ENCODE data around the gene SLC39A11.

DNA sequence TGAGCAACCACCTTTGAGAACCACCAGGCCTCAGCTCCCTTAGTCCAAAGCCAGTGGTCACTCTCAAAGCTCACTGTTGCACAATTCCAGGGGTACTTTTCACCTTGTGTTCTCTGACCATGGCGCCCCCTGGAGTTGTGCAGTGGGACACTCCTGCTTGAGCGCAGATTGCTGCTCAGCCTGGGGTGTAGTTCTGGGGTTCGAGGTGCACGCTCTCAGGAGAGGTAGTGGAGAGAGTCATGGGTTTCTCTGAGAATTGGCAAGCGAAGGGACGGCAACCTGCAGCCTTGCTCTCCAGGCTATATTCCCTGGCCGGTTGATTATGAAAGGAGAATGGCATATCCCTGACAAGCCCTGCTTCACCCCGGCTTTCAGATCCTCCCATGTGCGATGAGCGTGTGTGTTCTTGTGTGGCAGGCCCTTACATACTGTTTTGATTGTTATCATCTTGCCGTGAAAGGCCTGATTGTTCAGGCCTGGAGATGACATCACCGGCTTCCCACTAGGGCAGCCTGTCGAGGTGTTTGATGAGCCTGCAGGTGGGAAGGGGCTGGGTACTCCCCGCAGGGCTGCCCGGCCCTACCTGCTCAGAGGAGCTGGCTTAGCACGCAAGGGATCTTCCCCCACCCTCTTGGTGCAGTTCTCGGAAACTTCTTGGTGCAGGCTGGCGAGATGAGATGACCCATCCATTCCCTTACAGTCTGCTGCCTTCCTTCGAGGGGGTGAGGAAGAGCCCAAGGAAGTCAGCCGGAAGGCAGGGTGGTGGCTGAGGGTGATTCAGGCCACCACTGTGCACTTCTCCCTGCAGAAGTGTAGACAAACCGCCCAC, 431.2 kb downstream of the SLC39A11 start:
- TF ChIP-seq EP300 (conservative IDR thresholded peaks at IDR 0.05; ENCODE audit: poor library complexity, severe bottlenecking) (no peak), EZH2 (IDR thresholded peaks at IDR 0.05; ENCODE audit: borderline replicate concordance, insufficient read depth, low read length, poor library complexity, severe bottlenecking) (no peak), POLR2AphosphoS5 (IDR thresholded peaks at IDR 0.05) (no peak), TAF1 (IDR thresholded peaks at IDR 0.05; ENCODE audit: low read depth) (no peak), SMC3 (conservative IDR thresholded peaks at IDR 0.05; ENCODE audit: poor library complexity) (no peak), MXI1 (conservative IDR thresholded peaks at IDR 0.05; ENCODE audit: poor library complexity, severe bottlenecking) (no peak)
- TF ChIP-seq, protein P1, sequence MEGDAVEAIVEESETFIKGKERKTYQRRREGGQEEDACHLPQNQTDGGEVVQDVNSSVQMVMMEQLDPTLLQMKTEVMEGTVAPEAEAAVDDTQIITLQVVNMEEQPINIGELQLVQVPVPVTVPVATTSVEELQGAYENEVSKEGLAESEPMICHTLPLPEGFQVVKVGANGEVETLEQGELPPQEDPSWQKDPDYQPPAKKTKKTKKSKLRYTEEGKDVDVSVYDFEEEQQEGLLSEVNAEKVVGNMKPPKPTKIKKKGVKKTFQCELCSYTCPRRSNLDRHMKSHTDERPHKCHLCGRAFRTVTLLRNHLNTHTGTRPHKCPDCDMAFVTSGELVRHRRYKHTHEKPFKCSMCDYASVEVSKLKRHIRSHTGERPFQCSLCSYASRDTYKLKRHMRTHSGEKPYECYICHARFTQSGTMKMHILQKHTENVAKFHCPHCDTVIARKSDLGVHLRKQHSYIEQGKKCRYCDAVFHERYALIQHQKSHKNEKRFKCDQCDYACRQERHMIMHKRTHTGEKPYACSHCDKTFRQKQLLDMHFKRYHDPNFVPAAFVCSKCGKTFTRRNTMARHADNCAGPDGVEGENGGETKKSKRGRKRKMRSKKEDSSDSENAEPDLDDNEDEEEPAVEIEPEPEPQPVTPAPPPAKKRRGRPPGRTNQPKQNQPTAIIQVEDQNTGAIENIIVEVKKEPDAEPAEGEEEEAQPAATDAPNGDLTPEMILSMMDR (IDR thresholded peaks at IDR 0.05; ENCODE audit: poor library complexity, severe bottlenecking): peak; percentile 43
